Measurements from ENCODE around the gene HS6ST2.

Gene HS6ST2

GRCh38 chrX:132843363-132843762, 115.1 kb downstream of the HS6ST2 start:
- DNase-seq: peak; percentile 1

GRCh38 chrX:132842460-132843238, 115.8 kb downstream of the HS6ST2 start:
- no peak for DNase-seq

DNA sequence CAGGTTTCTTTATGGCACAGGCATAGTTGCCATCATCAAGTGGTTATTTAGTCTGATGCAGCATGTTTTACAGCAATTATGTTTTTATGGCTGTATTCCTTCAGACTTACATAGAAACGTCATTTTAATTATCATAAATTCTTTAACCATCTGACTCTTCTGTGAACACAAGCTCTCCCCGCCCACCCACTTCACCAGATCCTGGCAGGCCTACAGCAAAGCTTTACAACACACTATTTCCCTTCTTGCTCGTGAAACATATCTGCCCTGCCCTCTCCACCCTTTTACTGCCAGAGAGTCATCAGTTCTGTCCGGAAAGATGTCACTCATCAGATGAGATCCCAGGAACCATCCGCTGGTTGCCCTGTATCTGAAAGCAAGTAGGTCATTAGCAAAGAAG, 120.5 kb downstream of the HS6ST2 start:
- peak; percentile 7 for DNase-seq

DNA sequence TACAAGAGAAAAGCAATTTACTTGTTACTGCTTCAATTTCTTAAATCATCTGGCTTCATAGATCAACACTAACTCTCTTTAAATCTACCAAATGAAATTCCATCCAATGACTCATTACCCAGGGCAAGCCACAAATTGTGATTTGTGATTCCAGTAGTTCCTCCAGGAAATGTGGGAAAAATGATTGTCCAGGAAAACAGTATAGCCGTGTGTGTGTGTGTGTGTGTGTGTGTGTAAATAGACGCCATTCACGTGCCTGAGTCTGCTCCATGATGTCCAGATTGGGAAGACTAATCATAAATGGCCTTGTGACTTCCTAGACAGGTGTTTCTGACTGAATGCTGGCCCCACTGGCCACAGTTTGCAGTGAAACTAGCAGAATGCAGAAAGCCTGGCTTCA, 121.3 kb downstream of the HS6ST2 start:
- peak; percentile 87 for DNase-seq

GRCh38 chrX:132836471-132836870, 122.0 kb downstream of the HS6ST2 start:
- no peak for DNase-seq

DNA sequence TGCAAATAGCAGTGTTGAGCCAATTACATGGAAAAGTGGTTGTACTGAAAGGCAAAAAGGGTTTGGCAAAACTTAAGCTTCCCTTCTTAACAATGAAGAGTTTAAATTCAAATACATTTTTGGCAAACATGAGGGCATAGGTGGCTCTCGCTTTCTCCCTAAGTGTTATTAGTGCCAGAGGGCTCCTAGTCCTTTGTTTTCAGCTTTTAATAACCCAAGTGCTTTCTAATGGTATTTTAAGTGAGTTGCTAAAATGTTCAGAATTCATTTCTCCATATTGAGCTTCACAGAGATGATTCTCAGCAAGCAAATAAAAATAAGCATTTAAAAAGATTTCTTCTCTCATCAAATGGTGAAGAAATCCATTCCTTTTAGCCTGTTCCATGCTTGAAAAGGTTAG, 123.7 kb downstream of the HS6ST2 start:
- no peak for DNase-seq

DNA sequence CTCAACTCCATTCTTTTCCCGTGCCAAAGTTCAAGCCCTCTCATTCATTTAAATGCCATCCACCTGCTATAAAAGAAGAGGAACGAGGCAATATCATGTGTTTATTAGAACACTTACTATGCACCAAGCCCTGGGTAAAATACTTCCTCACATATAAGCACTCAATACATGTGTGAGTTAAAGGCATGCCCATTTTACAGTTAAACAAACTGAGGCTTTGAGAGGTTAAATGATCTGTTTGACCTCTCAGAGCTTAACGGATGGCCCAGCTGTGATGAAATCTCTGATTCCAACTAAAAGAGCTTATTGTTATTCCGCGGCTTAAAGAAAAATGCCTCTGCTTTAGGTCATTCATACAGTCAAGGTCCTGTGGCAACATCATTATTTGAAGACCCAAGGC, 124.3 kb downstream of the HS6ST2 start:
- DNase-seq: no peak

GRCh38 chrX:132833373-132833772, 125.1 kb downstream of the HS6ST2 start:
- DNase-seq: no peak

DNA sequence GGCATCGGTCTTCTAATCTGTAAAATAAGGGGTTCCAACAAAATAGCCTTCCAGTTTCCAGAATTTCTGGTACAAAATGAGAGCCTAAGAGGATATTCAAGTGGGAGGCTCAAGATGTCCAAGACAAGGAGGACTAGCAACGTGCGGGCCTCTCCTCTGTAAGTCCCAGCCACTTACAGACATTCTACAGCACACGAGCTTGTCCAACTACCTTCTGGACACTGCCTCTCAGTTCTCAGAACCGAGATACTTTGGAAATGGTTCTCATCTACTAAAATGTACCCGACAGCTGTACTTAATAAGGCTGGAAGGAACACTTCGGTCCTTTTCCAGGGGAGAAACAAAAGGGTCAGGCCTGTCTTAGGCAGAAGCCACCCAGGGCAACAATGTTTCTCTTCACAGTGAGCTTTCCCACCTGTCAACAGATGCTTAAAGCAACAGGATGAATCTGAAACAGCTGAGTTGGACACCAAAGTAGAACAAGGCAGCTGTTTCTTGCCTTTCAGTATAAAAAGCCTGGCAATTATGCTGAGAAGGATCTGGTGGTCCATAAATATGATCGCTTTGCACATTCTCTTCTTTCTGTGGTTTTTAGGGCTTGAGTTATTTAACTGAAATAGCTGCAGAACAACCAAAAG, 127.0 kb downstream of the HS6ST2 start:
- DNase-seq: no peak

DNA sequence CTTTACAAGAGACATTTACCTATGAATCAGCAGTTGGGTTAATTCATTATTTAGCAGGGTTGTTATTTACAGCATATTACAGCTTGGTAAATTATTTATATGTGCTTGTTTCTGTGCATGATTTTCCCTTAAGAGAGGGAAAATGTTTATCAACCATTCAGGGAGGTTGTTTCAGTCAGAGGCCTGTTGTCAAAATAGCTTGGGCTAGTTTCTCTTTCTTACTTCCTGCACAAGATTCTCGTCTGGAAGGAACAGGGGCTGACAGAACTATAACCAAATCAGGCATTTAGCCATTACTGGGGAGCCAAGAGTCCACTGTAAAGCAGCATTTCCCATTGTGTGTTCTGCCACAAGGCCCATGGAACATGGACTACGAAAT, 135.8 kb downstream of the HS6ST2 start:
- DNase-seq: no peak

- no peak for DNase-seq
Measured at GRCh38 chrX:132821974-132822633, 136.3 kb downstream of the HS6ST2 start.

DNA sequence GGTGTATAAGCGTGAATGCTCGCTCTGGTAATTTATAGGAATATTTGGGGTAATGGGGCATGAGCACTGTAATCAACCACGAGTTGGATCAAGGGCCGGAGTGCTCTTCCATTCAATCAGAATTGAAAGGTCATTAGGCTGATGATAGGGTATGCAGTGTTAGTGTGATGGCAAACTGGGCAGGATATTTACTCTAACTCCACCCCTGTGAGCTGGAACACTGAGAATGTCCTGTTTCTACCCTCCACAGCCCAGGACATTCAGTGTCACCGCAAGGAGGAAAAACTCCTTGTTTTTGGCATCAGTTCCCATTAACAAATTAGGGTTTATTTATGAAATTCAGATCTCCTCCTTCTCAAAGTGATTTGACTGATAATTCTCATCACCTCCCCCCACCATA, 137.8 kb downstream of the HS6ST2 start:
- no peak for DNase-seq

GRCh38 chrX:132819711-132820264, 138.6 kb downstream of the HS6ST2 start:
- no peak for DNase-seq

DNA sequence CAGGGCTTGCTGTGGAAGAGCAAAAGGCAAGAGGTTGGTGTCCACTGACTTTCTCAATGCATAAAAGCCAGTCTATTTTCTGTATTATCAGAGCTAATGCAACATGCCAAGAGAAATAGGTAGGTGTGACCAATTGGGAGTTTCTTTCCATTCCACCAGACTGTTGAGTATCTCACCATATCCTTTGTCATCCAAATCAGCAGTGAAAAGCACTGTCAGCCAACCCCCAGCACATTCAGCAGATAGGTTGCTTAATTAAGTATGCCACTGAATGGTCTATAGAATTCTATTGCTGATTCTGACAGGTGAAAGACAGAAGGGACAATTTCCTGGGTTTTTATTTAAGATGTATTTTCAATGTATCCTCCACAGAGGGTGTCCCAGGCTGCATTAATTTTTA, 139.8 kb downstream of the HS6ST2 start:
- no peak for DNase-seq

GRCh38 chrX:132815643-132816042, 142.8 kb downstream of the HS6ST2 start:
- no peak for DNase-seq

DNA sequence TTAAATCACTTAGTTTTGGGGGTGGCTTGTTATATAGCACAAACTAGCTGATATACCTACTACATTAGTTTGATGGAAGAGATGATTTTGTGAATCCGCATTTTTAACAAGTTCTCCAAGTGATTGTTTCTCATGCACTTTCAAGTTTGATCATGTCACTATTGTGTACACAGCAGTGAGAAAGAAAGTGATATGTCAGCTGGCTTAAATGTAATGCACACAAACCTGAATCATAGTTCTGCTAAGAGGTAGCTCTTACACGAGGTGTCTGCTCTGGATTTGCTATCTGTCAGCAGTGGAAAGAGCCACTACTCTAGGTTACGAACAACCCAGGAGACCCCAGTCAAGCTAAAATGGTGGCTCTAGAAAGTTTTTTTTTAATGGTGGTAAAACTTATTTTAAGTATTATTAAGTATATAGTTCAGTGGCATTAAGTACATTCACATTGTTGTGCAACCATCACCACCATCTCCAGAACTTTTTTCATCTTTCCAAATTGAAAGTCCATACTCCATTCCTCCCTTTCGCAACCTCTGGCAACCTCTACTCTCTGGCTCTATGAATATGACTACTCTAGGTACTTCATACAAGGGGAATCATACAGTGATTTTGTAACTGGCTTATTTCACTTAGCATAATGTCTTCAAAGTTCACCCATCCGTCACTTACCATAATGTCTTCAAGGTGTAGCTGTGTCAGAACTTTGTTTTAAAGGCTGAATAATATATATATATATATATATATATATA, 147.3 kb downstream of the HS6ST2 start:
- no peak for DNase-seq

DNA sequence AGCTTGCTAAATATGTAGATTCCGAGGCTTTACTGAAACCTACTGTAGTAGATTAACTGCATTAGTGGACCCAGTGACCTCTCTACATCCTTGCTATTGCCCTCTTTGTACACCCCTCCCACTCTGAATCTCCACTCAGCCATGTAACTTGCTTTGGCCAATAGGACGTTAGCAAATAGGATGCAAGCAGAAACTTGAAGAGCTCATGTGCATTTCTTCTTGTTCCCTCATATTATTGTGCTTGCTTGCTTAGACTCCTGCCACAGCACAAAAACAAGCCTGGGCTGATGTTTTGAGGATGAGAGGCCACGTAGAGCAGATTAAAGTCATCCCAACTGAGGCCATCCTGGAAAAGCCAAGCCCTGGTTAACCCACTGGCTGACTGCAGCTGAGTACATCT, 147.9 kb downstream of the HS6ST2 start:
- no peak for DNase-seq

DNA sequence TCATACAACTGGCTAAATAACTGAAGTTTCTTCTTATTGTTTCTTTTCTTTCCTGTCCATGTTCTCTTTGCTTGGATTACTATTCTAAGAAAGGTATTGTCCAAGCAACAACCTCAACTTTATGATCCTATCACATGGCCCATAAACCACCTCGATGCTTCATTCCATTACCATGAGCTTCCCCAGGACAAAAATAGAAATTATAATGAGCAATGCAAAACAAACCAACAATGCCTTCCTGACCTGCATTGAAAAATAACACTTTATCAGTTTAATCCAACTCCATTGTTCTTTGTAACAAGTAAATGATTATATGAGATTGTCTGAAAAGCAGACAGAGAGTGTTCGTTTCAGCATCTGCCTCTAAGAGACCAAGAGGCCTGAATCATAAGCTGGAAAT, 148.8 kb downstream of the HS6ST2 start:
- no peak for DNase-seq

- DNase-seq: no peak
Measured at GRCh38 chrX:132807411-132808030, 150.9 kb downstream of the HS6ST2 start.

DNA sequence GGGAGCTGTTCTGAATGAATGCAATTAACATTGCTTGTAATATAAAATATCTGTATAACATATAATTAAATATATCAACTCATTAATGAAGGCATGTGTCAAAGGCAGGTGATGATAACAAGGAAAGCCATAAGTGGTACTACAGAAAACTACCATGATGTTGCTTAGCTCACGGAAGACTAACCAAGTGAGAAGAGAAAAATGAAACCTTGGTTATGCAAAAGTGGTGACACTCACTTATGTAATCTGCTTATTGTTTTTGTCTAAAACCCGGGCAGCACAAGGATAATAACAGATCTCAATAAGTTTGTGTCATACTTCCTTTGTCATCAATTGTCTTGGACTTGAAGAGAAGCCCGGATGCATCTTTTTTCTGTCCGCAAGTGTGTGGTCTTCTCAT, 156.4 kb downstream of the HS6ST2 start:
- DNase-seq: no peak

DNA sequence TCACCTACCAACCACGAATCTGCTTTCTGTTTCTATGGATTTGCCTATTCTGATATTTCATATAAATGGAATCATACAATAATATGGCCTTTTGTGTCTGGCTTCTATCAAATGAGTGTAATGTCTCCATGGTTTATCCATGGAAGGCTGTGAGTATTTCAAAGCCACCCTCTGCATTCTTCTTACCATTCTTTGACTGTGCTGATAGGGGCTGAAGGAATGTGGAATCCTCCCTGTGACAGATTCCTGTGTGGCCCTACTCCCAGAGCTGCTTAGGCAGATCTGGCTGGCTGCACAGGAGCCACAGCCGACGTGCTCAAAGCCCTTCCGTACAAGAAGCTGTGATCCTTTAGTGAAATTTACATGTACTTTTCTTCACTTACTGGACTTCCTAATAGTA, 163.2 kb downstream of the HS6ST2 start:
- no peak for DNase-seq

- DNase-seq: no peak
Measured at GRCh38 chrX:132791714-132792113, 166.7 kb downstream of the HS6ST2 start.

DNA sequence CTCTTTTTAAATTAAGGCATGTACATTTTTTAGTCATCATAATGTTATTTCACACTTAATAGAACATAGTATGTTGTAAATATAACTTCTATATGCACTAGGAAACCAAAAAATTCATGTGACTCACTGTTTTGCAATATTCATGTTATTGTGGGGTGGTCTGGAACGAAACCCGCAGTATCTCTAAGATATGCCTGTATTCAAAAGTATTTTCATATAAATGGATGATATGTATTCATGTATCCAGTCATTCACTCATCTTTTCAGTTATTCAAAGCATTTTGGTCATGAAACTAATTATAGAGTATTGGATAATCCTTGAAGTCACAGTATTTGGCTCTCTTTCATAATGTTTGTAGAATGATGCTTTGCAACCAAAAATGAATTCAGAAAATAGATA, 168.1 kb downstream of the HS6ST2 start:
- DNase-seq: peak; percentile 28

Measured in fibroblast of skin of right biceps (primary cell).